Ishikawa (cell line): ENCODE data around the gene TYMP.

Experiments used
- CEBPB ChIP-seq: IDR thresholded peaks from 2 replicates; pipeline ENCODE4 v1.6.1; 2012
- CREB1 ChIP-seq: IDR thresholded peaks from 2 replicates; pipeline ENCODE4 v1.6.1; 2012; ENCODE audit warnings: low read depth
- EGR1 ChIP-seq: IDR thresholded peaks from 2 replicates; pipeline ENCODE4 v1.6.1; 2012
- EP300 ChIP-seq: IDR thresholded peaks from 2 replicates; pipeline ENCODE4 v1.6.1; 2012; ENCODE audit warnings: borderline replicate concordance
- FOXM1 ChIP-seq: IDR thresholded peaks from 2 replicates; pipeline ENCODE4 v1.6.1; 2012; ENCODE audit warnings: low read depth, borderline replicate concordance
- MAX ChIP-seq: IDR thresholded peaks from 2 replicates; pipeline ENCODE4 v1.6.1; 2012
- NFIC ChIP-seq: IDR thresholded peaks from 2 replicates; pipeline ENCODE4 v1.6.1; 2012
- RAD21 ChIP-seq: IDR thresholded peaks from 2 replicates; pipeline ENCODE4 v1.6.1; 2012; ENCODE audit warnings: low read depth
- REST ChIP-seq: IDR thresholded peaks from 2 replicates; pipeline ENCODE4 v1.6.1; 2012; ENCODE audit warnings: low read depth, mild to moderate bottlenecking
- TAF1 ChIP-seq: IDR thresholded peaks from 2 replicates; pipeline ENCODE4 v1.6.1; 2012; ENCODE audit warnings: low read depth, mild to moderate bottlenecking
- TCF12 ChIP-seq: IDR thresholded peaks from 2 replicates; pipeline ENCODE4 v1.6.1; 2012; ENCODE audit warnings: low read depth
- TEAD4 ChIP-seq: IDR thresholded peaks from 2 replicates; pipeline ENCODE4 v1.6.1; 2012
- USF1 ChIP-seq: IDR thresholded peaks from 2 replicates; pipeline ENCODE4 v1.6.1; 2012
- YY1 ChIP-seq: IDR thresholded peaks from 2 replicates; pipeline ENCODE4 v1.6.1; 2012; ENCODE audit warnings: low read depth
- ZBTB7A ChIP-seq: IDR thresholded peaks from 2 replicates; pipeline ENCODE4 v1.6.1; 2012; ENCODE audit warnings: low read depth

Gene TYMP

GRCh38 chr22:50576806-50577696, 47.2 kb upstream of the TYMP start:
- TF ChIP-seq TCF12 (0 out of 2 replicates have a peak, but pooled peaks have one; percentile 40), CREB1 (no peak), TAF1 (no peak), CEBPB (no peak), NFIC (no peak), MAX (0 out of 2 replicates have a peak, but pooled peaks have one; percentile 21), EP300 (0 out of 2 replicates have a peak, but pooled peaks have one; percentile 10)

- no peak for TF ChIP-seq EP300
- TF ChIP-seq RAD21: peak; percentile 67
- TF ChIP-seq NFIC: no peak
These were observed 46.3 kb upstream of the TYMP start for GRCh38 chr22:50576070-50576469.

DNA sequence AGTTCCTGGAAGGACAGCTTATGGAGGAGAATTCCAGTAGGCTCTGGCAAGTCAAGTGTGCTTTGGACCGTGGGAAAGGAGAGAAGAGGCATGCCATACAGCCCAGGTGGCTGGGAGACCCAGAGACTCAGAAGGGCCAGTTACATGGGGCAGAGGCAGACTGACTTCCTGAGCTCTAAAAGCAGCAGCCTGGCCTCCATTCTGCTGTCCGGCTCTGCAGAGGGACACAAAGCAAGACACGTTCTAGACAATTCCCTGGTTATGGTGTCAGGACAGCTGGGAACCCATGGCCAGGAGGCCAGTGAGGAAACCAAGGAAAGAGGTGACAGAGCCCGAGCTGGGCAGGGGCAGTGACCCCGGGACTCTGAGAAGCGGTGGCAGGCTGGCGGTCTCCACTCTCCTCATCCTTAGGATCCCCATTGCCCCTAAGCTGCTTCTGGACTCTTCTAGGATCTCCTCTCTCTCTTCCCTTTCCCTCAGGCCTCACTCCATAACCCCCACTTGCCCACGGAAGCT, 45.7 kb upstream of the TYMP start:
- TF ChIP-seq TCF12 (no peak), ZBTB7A (no peak), TEAD4 (no peak), RAD21 (no peak), CREB1 (no peak), TAF1 (no peak), EP300 (no peak), FOXM1 (no peak), REST (no peak), YY1 (no peak), NFIC (no peak)

- TF ChIP-seq MAX (no peak), TEAD4 (no peak), RAD21 (no peak), ZBTB7A (no peak), EP300 (no peak), YY1 (no peak), NFIC (no peak), CEBPB (no peak), TCF12 (no peak), REST (no peak), USF1 (no peak), CREB1 (no peak), TAF1 (no peak)
These were observed 44.6 kb upstream of the TYMP start for GRCh38 chr22:50574383-50574755.

- TF ChIP-seq TCF12: no peak
These were observed 43.9 kb upstream of the TYMP start for GRCh38 chr22:50573491-50574382.

GRCh38 chr22:50572965-50573364, 43.2 kb upstream of the TYMP start:
- no peak for TF ChIP-seq MAX
- TF ChIP-seq TAF1: no peak
- no peak for TF ChIP-seq TEAD4
- TF ChIP-seq YY1: no peak
- TF ChIP-seq EP300: no peak
- TF ChIP-seq CREB1: no peak
- no peak for TF ChIP-seq ZBTB7A
- no peak for TF ChIP-seq EGR1
- no peak for TF ChIP-seq REST
- TF ChIP-seq TCF12: no peak
- no peak for TF ChIP-seq FOXM1
- no peak for TF ChIP-seq RAD21
- TF ChIP-seq CEBPB: no peak
- no peak for TF ChIP-seq NFIC
- TF ChIP-seq USF1: no peak
